GM19463 (cell line): ENCODE results near the gene MX2.

Source experiments
- ATAC-seq: cut with Tn5 transposase; IDR thresholded peaks from one replicate; pipeline ENCODE4 v1.9.1; 2021; ENCODE audit warnings: mild to moderate bottlenecking, moderate library complexity; ENCODE audit not compliant: unreplicated experiment

The MX2 gene

DNA sequence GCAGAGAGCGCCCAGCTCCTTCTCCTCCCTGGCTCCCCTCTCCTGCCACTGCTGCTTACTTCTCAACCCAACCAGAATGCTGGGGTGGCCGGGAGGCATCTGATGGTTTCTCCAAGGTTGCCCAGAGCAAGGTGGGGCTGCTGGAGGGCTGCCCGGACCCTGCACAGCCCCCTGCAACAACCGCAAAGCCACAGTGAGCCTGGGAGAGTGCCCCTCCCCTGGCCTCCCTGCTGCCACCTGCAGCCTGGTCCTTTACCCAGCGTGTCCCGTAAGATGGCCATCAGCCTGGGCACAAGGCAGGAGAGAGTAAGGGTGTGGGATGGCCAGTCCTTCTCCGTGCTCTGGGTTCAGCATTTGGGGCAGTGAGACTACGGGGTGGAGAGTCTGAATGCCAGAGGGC lies 17.0 kb downstream of the MX2 start:
- no peak for ATAC-seq

- ATAC-seq, result no peak
Measured at GRCh38 chr21:41379901-41380300, 18.1 kb downstream of the MX2 start.

DNA sequence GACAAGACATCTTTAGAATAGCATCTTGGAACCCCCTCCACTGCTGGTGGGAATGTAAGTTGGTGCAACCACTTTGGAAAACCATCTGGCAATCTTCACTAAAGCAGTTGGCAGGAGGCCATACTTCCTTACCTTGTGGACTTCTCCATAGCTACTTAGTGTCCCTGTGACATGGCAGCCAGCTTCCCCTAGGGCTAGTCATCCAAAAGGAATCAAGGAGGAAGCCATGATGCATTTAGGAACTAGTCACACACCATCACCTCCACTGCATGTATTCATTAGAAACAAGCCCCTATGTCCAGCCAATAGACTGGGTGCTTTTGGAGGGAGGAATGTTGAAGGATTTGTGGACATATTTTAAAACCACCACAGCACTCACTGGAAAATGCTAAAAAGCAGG lies 19.9 kb downstream of the MX2 start:
- no peak for ATAC-seq

DNA sequence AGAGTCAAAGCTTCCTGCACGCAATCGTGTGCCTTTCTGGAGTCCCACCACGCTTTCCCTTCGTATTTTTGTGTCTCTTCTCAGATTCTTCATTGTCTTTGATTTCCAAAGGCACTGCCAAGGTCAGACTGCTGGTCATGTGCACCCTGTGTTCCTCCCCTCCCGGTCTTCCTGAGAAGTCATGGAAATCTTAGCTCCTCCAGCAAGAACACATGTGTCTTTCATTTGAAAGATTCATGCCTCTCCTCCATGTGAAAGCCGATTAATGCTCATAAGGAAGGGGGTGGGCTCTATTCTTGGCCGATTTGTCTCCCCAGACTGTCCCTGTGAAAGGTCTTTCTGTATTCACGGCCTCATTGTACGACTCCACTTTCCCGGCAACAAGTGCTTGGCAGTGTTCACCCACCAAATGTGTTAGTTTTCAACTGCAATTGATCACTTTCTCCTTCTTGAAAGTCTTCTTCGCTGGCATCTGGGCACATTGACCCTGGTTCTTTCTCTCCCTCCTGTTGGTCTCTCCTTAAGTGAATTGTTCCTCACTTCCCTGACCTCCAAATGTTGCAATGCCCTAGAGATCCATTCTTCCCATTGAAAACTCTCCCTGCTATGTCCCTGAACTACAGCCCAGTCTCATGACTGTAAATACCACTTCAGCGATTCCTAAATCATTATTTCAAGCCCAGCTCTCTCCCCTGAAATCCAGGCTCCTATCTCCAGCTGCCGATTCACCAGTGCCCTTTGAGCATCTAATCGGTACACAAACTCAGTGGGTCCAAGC lies 25.4 kb downstream of the MX2 start:
- no peak for ATAC-seq

DNA sequence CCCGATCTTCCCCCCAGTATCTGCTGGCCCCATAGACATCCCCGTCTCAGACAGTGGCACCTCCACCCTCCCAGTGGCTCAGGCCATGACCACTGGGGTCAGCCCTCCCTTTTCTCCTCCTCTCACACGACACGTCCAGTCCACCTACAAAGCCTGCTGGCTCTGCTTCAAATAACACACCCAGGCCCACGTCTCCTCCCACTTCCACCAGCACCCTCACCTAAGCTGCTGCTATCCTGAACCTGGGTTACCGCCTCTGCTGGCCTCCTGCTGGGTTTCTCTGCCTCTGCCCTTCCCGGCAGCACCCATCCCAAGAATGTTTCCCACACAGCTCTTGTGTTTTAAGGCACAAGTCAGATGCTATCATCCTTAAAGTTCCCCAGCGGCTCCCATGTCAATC lies 26.0 kb downstream of the MX2 start:
- ATAC-seq, result no peak

GRCh38 chr21:41388259-41388658 lies 26.4 kb downstream of the MX2 start:
- no peak for ATAC-seq

DNA sequence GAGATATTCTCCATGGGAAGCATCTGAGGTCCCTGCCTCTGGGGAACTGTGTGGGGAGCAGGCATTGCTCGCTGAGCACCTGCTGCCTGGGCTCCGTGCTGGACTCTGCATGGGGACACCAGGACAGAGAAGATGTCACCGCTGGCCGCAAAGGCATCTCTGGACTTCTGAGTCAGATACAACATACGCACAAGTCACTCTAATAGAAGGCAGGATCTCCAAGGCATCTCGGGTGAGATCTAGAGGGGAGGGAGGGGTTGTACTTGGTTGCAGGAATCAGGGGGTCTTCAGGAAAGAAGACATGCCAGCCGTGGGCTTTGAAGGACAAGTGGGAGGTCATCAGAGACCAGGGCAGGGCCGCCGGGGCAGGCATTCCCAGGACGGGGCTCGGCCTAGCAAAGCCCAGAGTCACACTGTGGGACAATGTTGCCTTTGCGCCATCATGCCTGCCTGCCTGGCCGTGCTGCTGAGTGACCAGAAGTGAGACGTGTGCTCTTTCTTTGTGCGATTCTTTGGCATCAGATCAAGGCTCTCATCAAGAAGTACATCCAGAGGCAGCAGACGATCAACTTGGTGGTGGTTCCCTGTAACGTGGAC lies 28.3 kb downstream of the MX2 start:
- ATAC-seq, result no peak

GRCh38 chr21:41393876-41394465 lies 32.1 kb downstream of the MX2 start:
- no peak for ATAC-seq

GRCh38 chr21:41396558-41397075 lies 34.8 kb downstream of the MX2 start:
- ATAC-seq, result no peak

- ATAC-seq, result no peak
Measured at GRCh38 chr21:41397471-41397891, 35.7 kb downstream of the MX2 start.

- no peak for ATAC-seq
Measured at GRCh38 chr21:41398251-41398650, 36.4 kb downstream of the MX2 start.

GRCh38 chr21:41398831-41399230 lies 37.0 kb downstream of the MX2 start:
- no peak for ATAC-seq

- ATAC-seq, result no peak
Measured at GRCh38 chr21:41399246-41399800, 37.5 kb downstream of the MX2 start.

- no peak for ATAC-seq
Measured at GRCh38 chr21:41402231-41402630, 40.4 kb downstream of the MX2 start.

GRCh38 chr21:41402796-41403195 lies 41.0 kb downstream of the MX2 start:
- ATAC-seq, result no peak

- ATAC-seq, result no peak
Measured at GRCh38 chr21:41403331-41403730, 41.5 kb downstream of the MX2 start.

DNA sequence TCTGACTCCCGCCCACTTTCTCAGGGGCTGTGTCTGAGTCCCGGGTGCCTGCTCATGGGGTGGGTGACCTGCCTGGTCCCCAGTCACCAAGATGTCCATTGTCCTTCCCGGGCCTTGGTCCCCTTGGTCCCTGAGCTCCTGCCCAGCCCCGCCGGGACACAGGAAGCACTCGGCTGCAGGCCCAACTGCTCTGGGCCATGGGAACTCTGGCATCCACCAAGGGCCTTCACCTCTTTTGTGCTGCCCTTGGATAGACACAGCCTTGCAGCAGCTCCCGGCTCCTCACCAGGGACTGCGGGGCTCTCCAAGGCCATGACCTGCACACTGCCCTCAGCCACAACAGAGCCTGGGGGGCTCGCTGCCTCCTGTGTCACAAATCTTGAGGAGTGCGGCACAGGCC lies 42.1 kb downstream of the MX2 start:
- ATAC-seq, result no peak

DNA sequence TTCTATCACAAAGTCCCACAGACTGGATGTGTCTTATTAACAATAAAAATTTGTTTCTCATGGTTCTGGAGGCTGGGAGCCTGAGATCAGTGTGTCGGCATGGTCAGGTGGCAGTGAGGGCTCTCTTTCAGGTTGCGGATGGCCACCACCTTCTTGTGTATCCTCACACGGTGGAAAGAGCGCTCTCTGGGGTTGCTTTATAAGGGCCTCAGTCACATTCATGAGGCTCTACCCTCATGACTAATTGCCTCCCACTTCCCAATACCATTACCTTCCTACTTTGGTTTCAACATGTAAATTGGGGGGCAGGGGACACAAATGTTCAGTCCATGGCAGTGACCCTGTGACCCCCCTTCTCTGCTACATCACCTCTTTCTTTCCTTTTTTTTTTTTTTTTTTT lies 43.5 kb downstream of the MX2 start:
- ATAC-seq, result no peak

- ATAC-seq, result no peak
Measured at GRCh38 chr21:41406340-41406739, 44.5 kb downstream of the MX2 start.

GRCh38 chr21:41407541-41408460 lies 46.0 kb downstream of the MX2 start:
- no peak for ATAC-seq

GRCh38 chr21:41410361-41410760 lies 48.5 kb downstream of the MX2 start:
- no peak for ATAC-seq
